ENCODE data around the gene MEPE. TPM values are rescaled to one million over a fixed set of nuclear protein-coding genes. Genes with fewer than 3 reads are reported as not detected.
A peak's percentile ranks its signal among the peaks of the same experiment; 100 is the strongest.

MEPE gene
- total and polyA plus RNA-seq, 2 experiments from 2014 or later: not detected

GRCh38 chr4:87811977-87812376 is 20.8 kb upstream of the MEPE start:
- H3K27ac ChIP-seq: no peak overlapping the region

GRCh38 chr4:87819281-87819919 is 13.4 kb upstream of the MEPE start:
- Histone ChIP-seq H3K36me3 (no peaks in the 10 kb centered on the region), H3K4me1 (ENCODE audit: low read depth) (no peaks in the 10 kb centered on the region), H3K4me3 (no peak overlapping the region), H3K9me3 (ENCODE audit: low read depth) (no peaks in the 10 kb centered on the region), H3K27ac (no peak overlapping the region), H3K27me3 (no peaks in the 10 kb centered on the region)
- TF ChIP-seq, protein P1, sequence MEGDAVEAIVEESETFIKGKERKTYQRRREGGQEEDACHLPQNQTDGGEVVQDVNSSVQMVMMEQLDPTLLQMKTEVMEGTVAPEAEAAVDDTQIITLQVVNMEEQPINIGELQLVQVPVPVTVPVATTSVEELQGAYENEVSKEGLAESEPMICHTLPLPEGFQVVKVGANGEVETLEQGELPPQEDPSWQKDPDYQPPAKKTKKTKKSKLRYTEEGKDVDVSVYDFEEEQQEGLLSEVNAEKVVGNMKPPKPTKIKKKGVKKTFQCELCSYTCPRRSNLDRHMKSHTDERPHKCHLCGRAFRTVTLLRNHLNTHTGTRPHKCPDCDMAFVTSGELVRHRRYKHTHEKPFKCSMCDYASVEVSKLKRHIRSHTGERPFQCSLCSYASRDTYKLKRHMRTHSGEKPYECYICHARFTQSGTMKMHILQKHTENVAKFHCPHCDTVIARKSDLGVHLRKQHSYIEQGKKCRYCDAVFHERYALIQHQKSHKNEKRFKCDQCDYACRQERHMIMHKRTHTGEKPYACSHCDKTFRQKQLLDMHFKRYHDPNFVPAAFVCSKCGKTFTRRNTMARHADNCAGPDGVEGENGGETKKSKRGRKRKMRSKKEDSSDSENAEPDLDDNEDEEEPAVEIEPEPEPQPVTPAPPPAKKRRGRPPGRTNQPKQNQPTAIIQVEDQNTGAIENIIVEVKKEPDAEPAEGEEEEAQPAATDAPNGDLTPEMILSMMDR (IDR thresholded peaks at IDR 0.05; ENCODE audit: low read depth, low read length): no peak
- peak in 1 of 2 donors; percentile 78 for DNase-seq (ENCODE audit: low read depth in 1 of 2, low spot score in 1 of 2)

More at GRCh38 chr4:87811977-87812376, 20.8 kb upstream of the MEPE start:
- Histone ChIP-seq H3K4me3 (no peak overlapping the region), H3K36me3 (no peaks in the 10 kb centered on the region), H3K9me3 (ENCODE audit: low read depth) (no peaks in the 10 kb centered on the region), H3K27me3 (no peaks in the 10 kb centered on the region), H3K4me1 (ENCODE audit: low read depth) (no peaks in the 10 kb centered on the region)
- TF ChIP-seq, protein P1 (IDR thresholded peaks at IDR 0.05; ENCODE audit: low read depth, low read length): no peak
- DNase-seq (ENCODE audit: low read depth in 1 of 2, low spot score in 1 of 2): no peak

GRCh38 chr4:87823200-87823599 is 9.6 kb upstream of the MEPE start:
- no peaks in the 10 kb centered on the region for H3K36me3 ChIP-seq
- H3K4me1 ChIP-seq (ENCODE audit: low read depth): no peaks in the 10 kb centered on the region
- H3K27ac ChIP-seq: no peak overlapping the region
- H3K27me3 ChIP-seq: no peaks in the 10 kb centered on the region
- no peak overlapping the region for H3K4me3 ChIP-seq
- DNase-seq (ENCODE audit: low read depth in 1 of 2, low spot score in 1 of 2): no peak
- no peaks in the 10 kb centered on the region for H3K9me3 ChIP-seq (ENCODE audit: low read depth)
- TF ChIP-seq, protein P1 (IDR thresholded peaks at IDR 0.05; ENCODE audit: low read depth, low read length): no peak

- H3K4me1 ChIP-seq (ENCODE audit: low read depth): no peaks in the 10 kb centered on the region
- H3K4me3 ChIP-seq: no peak overlapping the region
- TF ChIP-seq, protein P1 (IDR thresholded peaks at IDR 0.05; ENCODE audit: low read depth, low read length): no peak
- no peaks in the 10 kb centered on the region for H3K9me3 ChIP-seq (ENCODE audit: low read depth)
- H3K36me3 ChIP-seq: no peaks in the 10 kb centered on the region
- DNase-seq (ENCODE audit: low read depth in 1 of 2, low spot score in 1 of 2): no peak
- no peaks in the 10 kb centered on the region for H3K27me3 ChIP-seq
- no peak overlapping the region for H3K27ac ChIP-seq
Measured at GRCh38 chr4:87823724-87824123, 9.0 kb upstream of the MEPE start.

- TF ChIP-seq, protein P1 (IDR thresholded peaks at IDR 0.05; ENCODE audit: low read depth, low read length): no peak
- H3K36me3 ChIP-seq: no peaks in the 10 kb centered on the region
- H3K4me3 ChIP-seq: no peak overlapping the region
- no peaks in the 10 kb centered on the region for H3K27me3 ChIP-seq
- no peaks in the 10 kb centered on the region for H3K9me3 ChIP-seq (ENCODE audit: low read depth)
- H3K27ac ChIP-seq: no peak overlapping the region
- no peak for DNase-seq (ENCODE audit: low read depth in 1 of 2, low spot score in 1 of 2)
- H3K4me1 ChIP-seq (ENCODE audit: low read depth): no peaks in the 10 kb centered on the region
Measured at GRCh38 chr4:87824352-87824751, 8.4 kb upstream of the MEPE start.
